Stimulated activated CD4-positive, alpha-beta T cell treated with anti-CD3 and anti-CD28 coated beads, TNF-alpha, amount 100 ng/mL, for 4 hours (primary cell): ENCODE data around the gene SLC10A7.
A peak's percentile ranks its signal among the peaks of the same experiment; 100 is the strongest.

Source experiments
- DNase-seq, 3 experiments: peaks; one replicate each; pipeline ENCODE4 v3.0.0-alpha.2; 2020; ENCODE audit warnings: low read depth in 3 of 3

SLC10A7 gene

GRCh38 chr4:146261041-146261440, 260.7 kb downstream of the SLC10A7 start:
- no peak for DNase-seq

- DNase-seq: no peak
Observed at GRCh38 chr4:146260521-146260920, 261.2 kb downstream of the SLC10A7 start.

- DNase-seq: no peak
Observed at GRCh38 chr4:146257511-146257910, 264.2 kb downstream of the SLC10A7 start.

GRCh38 chr4:146256328-146256727, 265.4 kb downstream of the SLC10A7 start:
- no peak for DNase-seq

- no peak for DNase-seq
Observed at GRCh38 chr4:146255874-146256273, 265.9 kb downstream of the SLC10A7 start.

GRCh38 chr4:146255463-146255862, 266.3 kb downstream of the SLC10A7 start:
- no peak for DNase-seq

GRCh38 chr4:146252969-146253611, 268.6 kb downstream of the SLC10A7 start:
- DNase-seq: no peak

- no peak for DNase-seq
Observed at GRCh38 chr4:146247356-146247755, 274.4 kb downstream of the SLC10A7 start.

- DNase-seq: no peak
Observed at GRCh38 chr4:146246381-146246780, 275.4 kb downstream of the SLC10A7 start.

- no peak for DNase-seq
Observed at GRCh38 chr4:146245850-146246249, 275.9 kb downstream of the SLC10A7 start.

- DNase-seq: no peak
Observed at GRCh38 chr4:146245246-146245645, 276.5 kb downstream of the SLC10A7 start.

- DNase-seq: no peak
Observed at GRCh38 chr4:146244496-146244895, 277.2 kb downstream of the SLC10A7 start.

GRCh38 chr4:146243883-146244277, 277.9 kb downstream of the SLC10A7 start:
- DNase-seq: no peak

- peak; percentile 23 to 42 (median 36) for DNase-seq
Observed at GRCh38 chr4:146243141-146243882, 278.4 kb downstream of the SLC10A7 start.

- DNase-seq: no peak
Observed at GRCh38 chr4:146238107-146238506, 283.6 kb downstream of the SLC10A7 start.

GRCh38 chr4:146237092-146237491, 284.6 kb downstream of the SLC10A7 start:
- no peak for DNase-seq

GRCh38 chr4:146236216-146236615, 285.5 kb downstream of the SLC10A7 start:
- no peak for DNase-seq

- DNase-seq: no peak
Observed at GRCh38 chr4:146235654-146236177, 286.0 kb downstream of the SLC10A7 start.

- no peak for DNase-seq
Observed at GRCh38 chr4:146232131-146232722, 289.5 kb downstream of the SLC10A7 start.

- no peak for DNase-seq
Observed at GRCh38 chr4:146229406-146229805, 292.3 kb downstream of the SLC10A7 start.

GRCh38 chr4:146224326-146224966, 297.3 kb downstream of the SLC10A7 start:
- no peak for DNase-seq

- no peak for DNase-seq
Observed at GRCh38 chr4:146222313-146222712, 299.4 kb downstream of the SLC10A7 start.
